ENCODE measurements around the gene SLC16A10.

Gene SLC16A10

DNA sequence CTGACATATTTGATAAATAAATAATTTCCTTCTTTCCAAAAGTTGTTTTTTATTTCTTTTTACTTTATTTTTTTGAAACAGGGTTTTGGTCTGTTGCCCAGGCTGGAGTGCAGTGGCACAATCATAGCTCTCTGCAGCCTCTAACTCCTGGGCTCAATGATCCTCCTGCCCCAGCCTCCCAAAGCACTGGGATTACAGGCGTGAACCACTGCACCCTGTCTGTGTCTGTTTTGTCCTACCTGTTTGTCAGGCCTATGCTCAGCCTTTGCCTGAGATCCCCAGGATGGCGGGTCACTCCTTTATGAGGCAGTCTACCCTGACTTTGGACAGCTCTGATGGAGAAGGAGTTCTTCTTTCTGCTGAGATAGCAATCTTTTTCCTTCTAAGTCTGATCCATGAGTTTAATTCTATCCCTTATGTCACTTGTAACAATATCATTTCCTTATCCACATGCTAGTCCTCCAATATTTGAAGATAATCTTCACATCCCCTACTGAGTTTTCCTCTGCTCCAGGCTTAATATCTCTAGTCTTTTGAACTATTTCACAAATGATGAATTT is 14.4 kb upstream of the SLC16A10 start:
- Histone ChIP-seq H3K4me1 (ENCODE audit: low read depth, poor library complexity, severe bottlenecking) (no peaks in the 10 kb centered on the region), H3K36me3 (ENCODE audit: insufficient read depth) (no peaks in the 10 kb centered on the region)

DNA sequence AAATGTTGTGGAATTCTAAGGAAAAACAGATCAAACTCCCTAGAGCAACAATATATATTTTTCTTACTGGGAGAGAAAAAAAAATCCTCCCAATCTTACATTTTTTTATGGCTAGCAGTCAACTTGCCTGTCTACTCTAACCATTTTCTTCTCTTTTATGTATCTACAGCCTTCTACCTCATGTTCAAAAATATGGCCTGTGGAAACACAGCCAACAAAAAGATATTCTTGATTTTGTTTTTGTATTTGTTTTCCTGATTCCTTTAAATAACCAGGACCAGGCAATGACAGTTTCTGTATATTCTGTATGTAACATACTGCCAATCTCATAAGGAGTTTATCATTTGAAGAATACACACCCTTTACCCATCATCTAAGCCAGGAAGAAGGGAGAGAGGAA is 13.0 kb upstream of the SLC16A10 start:
- no peaks in the 10 kb centered on the region for H4K20me1 ChIP-seq (ENCODE audit: insufficient read depth)
- H3K79me2 ChIP-seq (ENCODE audit: insufficient read depth, low read depth) = no peaks in the 10 kb centered on the region
- no peaks in the 10 kb centered on the region for H3K36me3 ChIP-seq (ENCODE audit: insufficient read depth)
- H3K4me1 ChIP-seq (ENCODE audit: low read depth, poor library complexity, severe bottlenecking) = no peaks in the 10 kb centered on the region
- no peak overlapping the region for H3K4me2 ChIP-seq
- H3K27ac ChIP-seq = no peak overlapping the region
- no peak overlapping the region for H3K9ac ChIP-seq
- H3K27me3 ChIP-seq (ENCODE audit: insufficient read depth, low read depth) = no peaks in the 10 kb centered on the region
- H3K4me3 ChIP-seq (IDR thresholded peaks at IDR 0.05; ENCODE audit: insufficient read depth, low read depth, low read length) = no peak overlapping the region
- no peak overlapping the region for H2AFZ ChIP-seq (ENCODE audit: low read depth)
- TF ChIP-seq, protein P1, sequence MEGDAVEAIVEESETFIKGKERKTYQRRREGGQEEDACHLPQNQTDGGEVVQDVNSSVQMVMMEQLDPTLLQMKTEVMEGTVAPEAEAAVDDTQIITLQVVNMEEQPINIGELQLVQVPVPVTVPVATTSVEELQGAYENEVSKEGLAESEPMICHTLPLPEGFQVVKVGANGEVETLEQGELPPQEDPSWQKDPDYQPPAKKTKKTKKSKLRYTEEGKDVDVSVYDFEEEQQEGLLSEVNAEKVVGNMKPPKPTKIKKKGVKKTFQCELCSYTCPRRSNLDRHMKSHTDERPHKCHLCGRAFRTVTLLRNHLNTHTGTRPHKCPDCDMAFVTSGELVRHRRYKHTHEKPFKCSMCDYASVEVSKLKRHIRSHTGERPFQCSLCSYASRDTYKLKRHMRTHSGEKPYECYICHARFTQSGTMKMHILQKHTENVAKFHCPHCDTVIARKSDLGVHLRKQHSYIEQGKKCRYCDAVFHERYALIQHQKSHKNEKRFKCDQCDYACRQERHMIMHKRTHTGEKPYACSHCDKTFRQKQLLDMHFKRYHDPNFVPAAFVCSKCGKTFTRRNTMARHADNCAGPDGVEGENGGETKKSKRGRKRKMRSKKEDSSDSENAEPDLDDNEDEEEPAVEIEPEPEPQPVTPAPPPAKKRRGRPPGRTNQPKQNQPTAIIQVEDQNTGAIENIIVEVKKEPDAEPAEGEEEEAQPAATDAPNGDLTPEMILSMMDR (conservative IDR thresholded peaks at IDR 0.05; ENCODE audit: low read depth, low read length) = no peak

More for the DNA sequence above, 14.4 kb upstream of the SLC16A10 start:
- Histone ChIP-seq H3K4me3 (IDR thresholded peaks at IDR 0.05; ENCODE audit: insufficient read depth, low read depth, low read length) (no peak overlapping the region), H2AFZ (ENCODE audit: low read depth) (no peak overlapping the region), H3K79me2 (ENCODE audit: insufficient read depth, low read depth) (no peaks in the 10 kb centered on the region), H3K9ac (no peak overlapping the region), H4K20me1 (ENCODE audit: insufficient read depth) (no peaks in the 10 kb centered on the region), H3K4me2 (no peak overlapping the region), H3K27me3 (ENCODE audit: insufficient read depth, low read depth) (no peaks in the 10 kb centered on the region), H3K27ac (no peak overlapping the region)
- TF ChIP-seq, protein P1 (conservative IDR thresholded peaks at IDR 0.05; ENCODE audit: low read depth, low read length) = no peak

DNA sequence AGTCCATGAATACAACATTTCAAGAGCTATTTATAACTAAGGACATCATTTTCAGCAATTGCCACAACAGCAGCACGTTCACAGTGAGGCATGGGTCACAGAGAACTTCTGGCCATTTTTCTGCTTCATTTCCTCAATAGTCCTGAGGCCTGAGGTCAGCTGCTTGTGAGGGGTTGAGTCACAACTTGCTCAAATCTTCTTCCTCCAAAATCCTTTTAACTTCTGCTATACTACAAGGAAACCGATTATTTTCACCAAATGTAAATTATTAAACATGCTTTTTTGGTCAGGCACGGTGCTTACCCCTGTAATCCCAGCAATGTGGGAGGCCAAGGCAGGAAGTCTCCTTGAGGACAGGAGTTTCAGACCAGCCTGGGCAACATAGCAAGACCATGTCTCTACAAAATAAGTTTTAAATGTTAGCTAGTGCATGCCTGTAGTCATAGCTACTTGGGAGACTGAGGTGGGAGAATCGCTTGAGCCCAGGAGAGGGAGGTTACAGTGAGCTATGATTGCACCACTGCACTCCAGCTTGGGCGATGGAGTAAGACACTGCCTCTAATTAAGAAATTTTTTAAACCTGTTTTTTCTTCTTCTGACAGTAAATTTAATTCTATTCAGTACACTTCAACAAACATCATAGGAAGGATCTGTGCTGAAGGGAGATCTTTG is 11.1 kb upstream of the SLC16A10 start:
- Histone ChIP-seq H3K36me3 (ENCODE audit: insufficient read depth) (no peaks in the 10 kb centered on the region), H2AFZ (ENCODE audit: low read depth) (no peak overlapping the region), H3K27ac (no peak overlapping the region), H3K79me2 (ENCODE audit: insufficient read depth, low read depth) (no peaks in the 10 kb centered on the region), H3K27me3 (ENCODE audit: insufficient read depth, low read depth) (no peaks in the 10 kb centered on the region), H3K9ac (no peak overlapping the region), H3K4me3 (IDR thresholded peaks at IDR 0.05; ENCODE audit: insufficient read depth, low read depth, low read length) (no peak overlapping the region), H4K20me1 (ENCODE audit: insufficient read depth) (no peaks in the 10 kb centered on the region), H3K4me2 (no peak overlapping the region), H3K4me1 (ENCODE audit: low read depth, poor library complexity, severe bottlenecking) (no peaks in the 10 kb centered on the region)
- TF ChIP-seq, protein P1 (conservative IDR thresholded peaks at IDR 0.05; ENCODE audit: low read depth, low read length) = no peak

DNA sequence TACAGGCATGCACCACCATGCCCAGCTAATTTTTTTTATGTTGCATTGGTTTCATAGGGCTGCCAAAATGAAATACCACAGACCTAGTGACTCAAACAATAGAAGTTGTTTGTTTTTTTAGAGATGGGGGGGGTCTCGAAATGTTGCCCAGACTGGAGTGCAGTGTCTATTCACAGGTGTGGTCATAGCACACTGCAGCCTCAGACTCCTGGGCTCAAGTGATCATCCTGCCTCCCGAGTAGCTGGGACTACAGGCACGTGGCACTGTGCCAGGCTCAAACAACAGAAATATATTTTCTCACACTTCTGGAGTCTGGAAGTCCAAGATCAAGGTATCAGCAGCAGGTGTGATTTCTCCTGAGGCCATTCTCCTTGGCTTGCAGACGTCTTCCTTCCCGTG is 6.6 kb upstream of the SLC16A10 start:
- TF ChIP-seq, protein P1 (conservative IDR thresholded peaks at IDR 0.05; ENCODE audit: low read depth, low read length) = no peak
- Histone ChIP-seq H3K36me3 (ENCODE audit: insufficient read depth) (no peaks in the 10 kb centered on the region), H4K20me1 (ENCODE audit: insufficient read depth) (no peaks in the 10 kb centered on the region), H3K9ac (no peak overlapping the region), H3K27ac (no peak overlapping the region), H2AFZ (ENCODE audit: low read depth) (no peak overlapping the region), H3K4me2 (no peak overlapping the region), H3K27me3 (ENCODE audit: insufficient read depth, low read depth) (no peaks in the 10 kb centered on the region), H3K4me3 (IDR thresholded peaks at IDR 0.05; ENCODE audit: insufficient read depth, low read depth, low read length) (no peak overlapping the region), H3K79me2 (ENCODE audit: insufficient read depth, low read depth) (no peaks in the 10 kb centered on the region), H3K4me1 (ENCODE audit: low read depth, poor library complexity, severe bottlenecking) (no peaks in the 10 kb centered on the region)
